GM21390 (cell line): ENCODE results near the gene MYLK.

Source experiments
- ATAC-seq: cut with Tn5 transposase; IDR thresholded peaks from one replicate; pipeline ENCODE4 v1.9.1; 2021; ENCODE audit not compliant: unreplicated experiment

Gene MYLK

DNA sequence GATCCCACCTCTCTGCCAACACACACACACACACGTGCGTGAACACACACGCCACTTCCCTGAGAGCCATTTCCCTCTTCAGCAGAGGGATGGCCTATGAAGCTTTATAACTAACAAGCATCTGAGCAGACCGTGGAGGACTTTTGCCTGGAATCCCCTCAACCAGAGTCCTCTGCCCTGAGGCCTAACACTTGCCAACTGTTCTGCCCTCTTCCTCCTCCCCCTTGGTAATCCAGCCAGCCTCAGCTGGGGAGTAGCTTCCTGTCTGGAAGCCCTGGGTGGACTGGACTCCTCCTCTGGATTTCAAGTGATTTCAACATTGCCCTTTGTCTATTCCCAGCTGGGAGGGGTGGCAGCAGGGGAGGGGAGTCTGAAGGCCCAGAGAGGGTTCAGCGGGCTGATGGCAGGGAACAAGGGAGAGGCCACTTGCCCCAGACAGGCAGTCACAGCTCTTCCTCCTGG, 230.9 kb downstream of the MYLK start:
- ATAC-seq, result no peak

GRCh38 chr3:123652342-123652984, 231.7 kb downstream of the MYLK start:
- ATAC-seq, result no peak

DNA sequence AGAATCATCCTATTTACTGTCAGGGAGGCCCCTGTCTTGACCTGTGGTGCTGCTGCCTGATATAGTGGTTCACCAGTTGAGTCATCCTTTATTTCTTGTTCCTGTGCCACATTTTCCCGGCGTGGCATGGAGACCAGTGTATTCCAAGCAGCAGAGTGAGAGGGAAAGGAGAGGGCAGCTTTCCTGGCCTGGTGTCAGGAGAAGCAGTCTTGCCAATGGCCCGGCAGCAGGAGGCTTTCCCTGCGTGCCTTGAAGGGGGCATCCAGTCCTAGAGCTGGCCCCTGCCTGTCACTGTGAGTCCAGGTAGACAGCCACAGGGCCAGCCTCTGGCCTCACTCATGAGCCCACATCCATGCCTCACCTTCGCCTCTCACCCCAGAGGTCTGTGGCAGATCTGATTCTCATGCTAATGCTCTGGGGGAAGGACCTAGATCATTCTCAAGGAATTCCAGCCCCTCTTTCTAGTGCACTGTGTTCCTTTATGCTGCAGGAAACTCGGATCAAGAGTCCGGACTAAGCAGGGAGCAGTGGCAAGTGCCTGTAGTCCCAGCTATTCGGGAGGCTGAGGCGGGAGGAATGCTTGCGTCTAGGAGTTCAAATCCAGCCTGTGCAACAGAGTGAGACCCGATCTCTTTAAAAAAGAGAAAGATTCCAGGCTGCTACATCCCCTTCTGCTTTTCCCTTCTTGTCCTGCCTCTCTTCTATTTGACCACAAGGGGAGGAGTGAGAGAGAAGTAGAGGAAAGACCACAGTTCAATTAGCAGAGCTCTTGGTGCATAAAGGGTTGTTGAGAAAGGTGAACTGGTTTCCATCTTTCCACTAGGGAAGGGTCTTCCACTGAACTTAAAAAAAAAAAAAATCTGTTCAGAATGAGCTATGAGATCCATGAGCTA, 232.4 kb downstream of the MYLK start:
- ATAC-seq, result no peak

DNA sequence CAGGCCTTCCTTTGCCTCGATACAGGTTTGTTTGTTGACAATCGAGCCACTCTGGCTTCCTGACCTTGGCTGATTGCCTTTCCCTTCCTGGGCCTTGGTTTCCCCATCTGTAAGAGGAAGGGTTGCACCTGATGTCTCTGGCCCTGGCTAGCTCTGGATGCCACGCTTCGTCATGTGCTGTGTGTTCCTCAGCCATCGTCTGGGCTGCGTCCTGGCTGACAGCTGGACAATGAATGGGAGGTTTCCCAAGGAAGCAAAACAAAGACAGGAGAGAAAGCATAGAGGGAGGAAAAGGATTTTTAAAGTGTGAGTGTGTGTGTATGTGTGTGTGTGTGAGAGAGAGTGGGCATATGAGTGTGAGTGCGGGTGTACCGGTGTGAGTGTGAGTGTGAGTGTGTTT, 234.0 kb downstream of the MYLK start:
- no peak for ATAC-seq

GRCh38 chr3:123648696-123649405, 235.3 kb downstream of the MYLK start:
- no peak for ATAC-seq

DNA sequence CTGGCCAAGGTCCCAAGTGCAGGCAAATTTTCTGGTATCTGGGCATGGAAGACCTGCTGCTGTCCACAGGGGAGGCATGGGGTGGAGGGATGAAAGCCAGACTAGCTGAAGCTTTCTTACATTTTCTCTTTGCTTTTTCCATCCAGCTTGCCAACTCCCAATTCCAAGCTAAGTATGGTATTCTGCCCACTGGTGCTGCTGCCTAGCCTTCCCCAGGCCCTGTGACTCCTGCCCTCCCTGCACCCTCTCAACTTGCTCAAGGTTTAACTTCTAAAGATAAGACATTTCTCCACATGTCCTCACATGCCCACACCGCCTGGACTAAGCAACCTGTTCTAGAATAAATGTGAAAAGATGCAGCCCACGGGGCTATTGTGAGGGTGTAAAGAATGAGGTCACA, 239.8 kb downstream of the MYLK start:
- no peak for ATAC-seq

DNA sequence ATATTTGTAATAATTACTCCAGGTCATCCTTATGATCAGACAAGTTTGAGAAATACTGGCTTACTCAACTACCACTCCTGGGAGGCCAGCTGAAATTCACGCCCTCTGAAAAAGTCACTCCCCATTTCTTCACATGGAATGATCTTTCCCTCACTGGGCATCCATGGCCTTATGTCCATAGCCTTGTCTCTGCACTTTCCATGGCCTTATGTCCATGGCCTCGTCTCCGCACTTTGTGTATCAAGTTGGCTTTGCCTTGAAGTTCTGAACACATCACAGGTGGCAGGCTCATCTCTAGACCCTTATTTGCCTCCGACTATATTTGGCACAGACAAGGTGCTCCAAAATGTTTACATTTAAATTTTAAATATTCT, 241.2 kb downstream of the MYLK start:
- no peak for ATAC-seq

GRCh38 chr3:123642182-123642956, 241.8 kb downstream of the MYLK start:
- peak; percentile 74 for ATAC-seq

DNA sequence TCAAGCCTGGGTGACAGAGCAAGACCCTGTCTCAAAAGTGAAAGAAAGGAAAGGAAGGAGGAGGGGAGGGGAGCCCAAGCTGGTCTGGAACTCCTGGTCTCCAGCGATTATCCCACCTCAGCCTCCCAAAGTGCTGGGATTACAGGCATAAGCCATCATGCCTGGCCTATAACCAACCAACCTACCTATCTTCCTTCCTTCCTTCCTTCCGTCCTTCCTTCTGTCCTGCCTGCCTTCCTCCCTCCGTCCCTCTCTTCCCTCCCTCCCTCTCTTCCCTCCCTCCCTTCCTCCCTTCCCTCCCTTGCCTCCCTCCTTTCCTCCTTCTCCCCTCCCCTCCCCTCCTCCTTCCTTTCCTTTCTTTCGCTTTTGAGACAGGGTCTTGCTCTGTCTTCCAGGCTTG, 242.6 kb downstream of the MYLK start:
- no peak for ATAC-seq

- no peak for ATAC-seq
Observed at GRCh38 chr3:123640740-123641462, 243.2 kb downstream of the MYLK start.

DNA sequence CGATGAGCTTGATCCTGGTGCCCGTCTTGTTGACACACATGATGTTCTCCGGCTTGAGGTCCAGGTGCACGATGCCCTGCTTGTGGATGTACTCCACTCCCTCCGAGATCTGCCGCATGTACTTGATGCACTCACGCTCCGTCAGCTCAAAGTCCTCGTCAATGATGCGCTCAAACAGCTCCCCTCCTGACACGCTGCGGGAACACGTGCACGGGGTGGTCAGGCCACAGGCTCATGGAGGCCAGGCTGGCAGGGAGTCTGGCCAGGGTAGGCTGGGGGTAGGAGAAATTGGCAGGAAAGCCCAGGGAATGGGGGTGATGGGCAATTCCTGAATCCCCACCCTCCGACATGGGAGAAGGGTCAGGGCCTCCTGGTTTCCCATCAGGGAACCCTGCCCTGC, 243.8 kb downstream of the MYLK start:
- ATAC-seq, result no peak

DNA sequence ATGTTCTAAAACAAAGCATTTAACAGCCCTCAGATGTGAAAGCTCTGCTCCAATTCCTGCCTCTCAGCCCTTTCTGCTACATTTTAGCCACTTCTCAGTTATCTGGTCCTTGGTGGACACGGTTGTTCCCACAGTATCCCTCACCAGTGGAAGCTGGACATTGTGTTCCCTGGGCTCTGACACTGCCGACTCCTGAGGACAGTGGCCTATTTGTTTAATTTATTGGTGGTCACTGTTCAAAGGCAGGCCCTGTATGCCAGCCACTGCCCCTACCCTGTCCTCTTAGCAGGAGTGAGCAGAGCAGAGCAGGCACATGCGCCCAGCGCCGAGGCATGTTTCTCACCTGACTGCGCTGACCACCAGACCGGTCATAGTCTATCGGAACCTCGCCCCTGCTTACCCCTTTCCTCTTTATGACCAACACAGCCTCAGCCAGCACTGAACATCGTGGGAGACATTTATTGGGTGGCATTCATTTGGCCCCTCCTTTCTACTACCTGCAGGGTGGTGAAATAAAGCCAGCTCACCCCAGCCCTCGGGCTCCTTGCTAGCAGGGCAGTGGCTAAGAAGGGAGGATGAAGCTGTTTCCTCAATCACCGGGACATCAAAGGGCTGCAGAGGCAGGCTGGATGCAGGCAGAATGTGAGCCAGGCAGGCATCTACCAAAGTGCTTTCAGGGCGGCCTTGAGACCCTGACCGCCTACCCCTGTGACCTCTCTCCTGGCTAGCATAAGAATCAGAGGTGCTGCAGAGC, 245.0 kb downstream of the MYLK start:
- ATAC-seq, result no peak

GRCh38 chr3:123637841-123638240, 246.3 kb downstream of the MYLK start:
- ATAC-seq, result no peak

GRCh38 chr3:123637131-123637530, 247.0 kb downstream of the MYLK start:
- no peak for ATAC-seq

GRCh38 chr3:123636431-123636841, 247.7 kb downstream of the MYLK start:
- ATAC-seq, result no peak

DNA sequence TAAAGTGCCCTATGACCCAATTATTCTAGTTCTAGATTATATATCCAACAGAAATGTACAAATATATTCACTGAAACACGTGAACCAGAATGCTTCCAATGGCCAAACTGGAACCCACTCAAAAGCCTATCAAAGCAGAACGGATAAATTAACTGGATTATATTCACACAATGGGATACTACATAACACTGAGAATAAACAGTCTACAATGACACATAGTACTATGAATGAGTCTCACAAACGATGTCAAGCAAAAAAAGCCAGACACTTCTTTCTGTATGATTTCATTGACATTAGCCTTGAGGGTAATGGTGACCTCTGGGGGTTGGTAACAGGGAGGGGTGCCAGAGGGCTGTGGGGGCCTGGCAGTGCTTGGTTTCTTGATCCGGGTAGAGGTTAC, 248.4 kb downstream of the MYLK start:
- no peak for ATAC-seq

- no peak for ATAC-seq
Observed at GRCh38 chr3:123635217-123635616, 248.9 kb downstream of the MYLK start.

DNA sequence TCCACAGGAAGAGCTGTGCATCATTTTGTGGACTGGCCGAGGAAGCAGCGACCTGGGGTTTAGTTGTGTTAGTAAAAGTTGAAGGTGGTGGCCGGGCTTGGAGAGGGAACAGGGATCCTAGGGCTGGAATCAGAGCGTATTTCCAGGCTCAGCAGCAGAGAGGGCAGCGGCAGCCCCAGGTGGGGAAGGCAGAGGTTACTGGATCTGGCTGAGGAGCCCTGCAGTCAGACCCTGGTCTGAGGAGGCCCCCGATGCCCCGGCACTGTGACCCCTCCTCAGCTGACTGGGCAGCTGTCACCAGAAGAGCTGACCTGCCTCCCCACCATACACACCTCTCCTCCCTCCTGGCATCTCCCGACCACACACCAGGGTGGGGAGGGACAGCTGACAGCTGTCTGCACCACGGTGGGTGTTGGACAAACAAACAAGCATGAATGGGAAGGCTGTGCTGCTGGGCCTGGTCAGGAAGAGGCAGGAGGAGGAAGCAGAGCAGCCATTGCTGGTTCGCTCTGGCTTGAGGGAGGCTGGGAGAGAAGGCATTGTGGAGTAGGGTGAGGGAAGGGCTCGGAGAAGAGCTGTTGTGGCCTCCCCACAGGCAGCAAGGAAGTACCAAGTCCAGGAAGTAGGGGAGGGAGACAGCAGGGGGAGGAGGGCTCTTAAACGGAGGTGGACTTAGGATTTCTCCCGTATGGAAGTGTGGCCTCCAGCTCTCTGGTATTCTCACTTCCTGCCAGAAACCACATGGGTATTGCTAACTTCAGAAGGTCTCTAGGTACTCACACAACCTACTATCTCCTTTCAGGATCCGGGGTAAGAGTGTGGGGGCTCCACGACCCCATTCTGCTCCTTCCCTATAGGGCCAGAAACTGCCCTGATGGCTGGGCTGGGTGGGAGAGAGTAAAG, 249.7 kb downstream of the MYLK start:
- no peak for ATAC-seq

- ATAC-seq, result no peak
Observed at GRCh38 chr3:123633530-123633929, 250.6 kb downstream of the MYLK start.
